NCI-H2196 (cell line): ENCODE data around the gene HDAC7.
"Not testable (repeated sequence)": the region's sequence is repeated elsewhere in the genome, so short reads cannot be mapped to it uniquely, and the experiment has no call there.

Experiments
- DNase-seq: peaks from one replicate; lab custom pipeline; 2025; ENCODE audit not compliant: unreplicated experiment; lab: John Stamatoyannopoulos, UW

The HDAC7 gene

GRCh38 chr12:47849261-47849660 is 29.6 kb upstream of the HDAC7 start:
- DNase-seq: no peak

GRCh38 chr12:47848853-47849252 is 29.1 kb upstream of the HDAC7 start:
- DNase-seq: no peak

- DNase-seq: no peak
These were observed 26.7 kb upstream of the HDAC7 start for GRCh38 chr12:47846294-47846996.

GRCh38 chr12:47845081-47845480 is 25.4 kb upstream of the HDAC7 start:
- DNase-seq: no peak

GRCh38 chr12:47844264-47845019 is 24.7 kb upstream of the HDAC7 start:
- DNase-seq: no peak

- no peak for DNase-seq
These were observed 23.7 kb upstream of the HDAC7 start for GRCh38 chr12:47843226-47843980.

- DNase-seq: not testable (repeated sequence)
These were observed 22.8 kb upstream of the HDAC7 start for GRCh38 chr12:47842543-47842942.

- no peak for DNase-seq
These were observed 22.2 kb upstream of the HDAC7 start for GRCh38 chr12:47841910-47842309.

- DNase-seq: no peak
These were observed 21.8 kb upstream of the HDAC7 start for GRCh38 chr12:47841501-47841900.

GRCh38 chr12:47840571-47840970 is 20.9 kb upstream of the HDAC7 start:
- DNase-seq: no peak

- no peak for DNase-seq
These were observed 19.6 kb upstream of the HDAC7 start for GRCh38 chr12:47839214-47839876.

GRCh38 chr12:47838286-47838931 is 18.7 kb upstream of the HDAC7 start:
- peak; percentile 17 for DNase-seq

- DNase-seq: peak; percentile 70
These were observed 17.8 kb upstream of the HDAC7 start for GRCh38 chr12:47837190-47838171.

- no peak for DNase-seq
These were observed 16.1 kb upstream of the HDAC7 start for GRCh38 chr12:47835831-47836155.

GRCh38 chr12:47835006-47835830 is 15.5 kb upstream of the HDAC7 start:
- no peak for DNase-seq

GRCh38 chr12:47834199-47834903 is 14.6 kb upstream of the HDAC7 start:
- DNase-seq: no peak

GRCh38 chr12:47833591-47834012 is 13.9 kb upstream of the HDAC7 start:
- no peak for DNase-seq

GRCh38 chr12:47832263-47832933 is 12.7 kb upstream of the HDAC7 start:
- DNase-seq: no peak
